Loucy (cell line): Measurements from ENCODE around the gene ARHGEF25.

Experiments
- CTCF ChIP-seq: fragments of 200-600 bp; sonication (generic); conservative IDR thresholded peaks from 2 replicates; pipeline ENCODE4 v1.5.1; 2014; ENCODE audit warnings: mild to moderate bottlenecking, antibody characterized with exemption, low read length
- EZH2phosphoT487 ChIP-seq: fragments of 200-600 bp; IDR thresholded peaks from 2 replicates; pipeline ENCODE4 v1.6.1; 2018; ENCODE audit warnings: antibody characterized with exemption, mild to moderate bottlenecking, moderate library complexity, borderline replicate concordance

- no peak for TF ChIP-seq CTCF
- no peak for TF ChIP-seq EZH2phosphoT487
Observed at GRCh38 chr12:57620245-57620935, 9.2 kb downstream of the ARHGEF25 start.
